Fibroblast of the aortic adventitia (primary cell): ENCODE data around the gene CENPW. TPM values are rescaled to one million over a fixed set of nuclear protein-coding genes. Genes with fewer than 3 reads are reported as not detected.

ENCODE experiments used
- DNase-seq: peaks from one replicate; pipeline ENCODE4 v3.0.0-alpha.2; 2010; ENCODE audit warnings: low read depth
- H3K4me3 ChIP-seq: 2 replicates; pipeline ENCODE4 v1.5.1; 2011; ENCODE audit warnings: low read depth, mild to moderate bottlenecking, control low read depth, low read length, moderate library complexity
- CTCF ChIP-seq: IDR thresholded peaks from 2 replicates; pipeline ENCODE4 v1.5.1; 2011; ENCODE audit warnings: mild to moderate bottlenecking, low read length, control low read depth, inconsistent platforms; ENCODE audit not compliant: insufficient read depth
- total RNA-seq: library from RNA; depleted of rRNA; stranded (reverse); fragments of >200 nt; gene quantifications from 2 replicates; pipeline ENCODE4 v1.2.3, GENCODE V29; 2012; ENCODE audit warnings: low replicate concordance

The CENPW gene
- total RNA-seq, 1 donor, result 13.7 TPM

- no peak for TF ChIP-seq CTCF
- peak overlapping the region; percentile 95 for H3K4me3 ChIP-seq
- no peak for DNase-seq
Measured at GRCh38 chr6:126341126-126341525, 1.2 kb downstream of the CENPW start.

- no peak overlapping the region for H3K4me3 ChIP-seq
- DNase-seq, result no peak
Measured at GRCh38 chr6:126344181-126344580, 4.3 kb downstream of the CENPW start.

DNA sequence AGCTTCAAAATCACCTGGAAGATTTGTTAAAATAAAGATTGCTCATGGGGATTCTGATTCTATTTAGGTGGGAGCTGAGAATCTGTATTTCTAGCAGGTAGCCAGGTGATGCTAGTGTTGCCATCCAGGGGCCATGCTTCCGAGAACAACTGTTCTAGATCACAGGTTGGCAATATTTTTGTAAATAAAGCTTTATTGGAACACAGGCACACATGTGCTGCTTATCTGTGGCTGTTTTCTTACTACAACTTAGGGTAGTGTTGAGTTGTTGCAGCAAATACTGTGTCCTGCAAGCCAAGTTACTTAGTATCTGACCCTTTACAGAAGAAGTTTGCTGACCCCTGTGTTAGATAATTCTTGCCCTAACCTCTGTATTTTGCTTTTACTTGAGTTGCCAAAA lies 12.0 kb downstream of the CENPW start:
- no peak for DNase-seq
- no peak overlapping the region for H3K4me3 ChIP-seq

More at GRCh38 chr6:126344181-126344580, 4.3 kb downstream of the CENPW start:
- TF ChIP-seq CTCF, result no peak

GRCh38 chr6:126352514-126352913 lies 12.6 kb downstream of the CENPW start:
- TF ChIP-seq CTCF, result no peak
- no peak for DNase-seq
- no peak overlapping the region for H3K4me3 ChIP-seq

More for the DNA sequence above, 12.0 kb downstream of the CENPW start:
- TF ChIP-seq CTCF, result no peak

- no peak for DNase-seq
- no peak for TF ChIP-seq CTCF
- no peak overlapping the region for H3K4me3 ChIP-seq
Measured at GRCh38 chr6:126356526-126356925, 16.6 kb downstream of the CENPW start.

DNA sequence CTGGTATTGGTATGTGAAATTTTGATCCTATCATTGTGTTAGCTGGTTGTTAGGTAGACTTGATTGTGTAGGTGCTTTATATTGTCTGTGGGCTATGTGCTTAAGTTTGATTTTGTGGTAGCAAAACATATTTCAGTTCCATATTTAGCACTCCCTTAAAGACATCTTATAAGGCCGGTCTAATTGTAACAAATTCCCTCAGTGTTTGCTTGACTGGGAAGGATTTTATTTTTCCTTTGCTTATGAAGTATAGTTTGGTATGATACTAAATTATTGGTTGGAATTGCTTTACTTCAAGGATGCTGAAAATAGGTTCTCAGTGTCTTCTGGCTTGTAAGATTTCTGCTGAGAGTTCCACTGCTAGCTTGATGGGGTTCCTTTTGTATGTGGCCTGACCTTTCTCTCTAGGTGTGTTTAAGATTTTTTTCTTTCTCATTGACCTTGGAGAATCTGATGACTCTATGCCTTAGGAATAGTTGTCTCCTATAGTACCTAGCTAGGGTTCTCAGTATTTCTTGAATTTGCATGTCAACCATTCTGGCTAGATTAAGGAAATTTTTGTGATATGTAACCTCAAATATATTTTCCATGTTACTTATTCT lies 20.1 kb downstream of the CENPW start:
- DNase-seq, result no peak
- no peak for TF ChIP-seq CTCF
- no peak overlapping the region for H3K4me3 ChIP-seq
